NT2/D1 (cell line): ENCODE data around the gene CYSTM1.

Source experiments
- DNase-seq: peaks from one replicate; pipeline ENCODE4 v3.0.0-alpha.2; 2011; ENCODE audit warnings: low read depth, low spot score
- H3K27me3 ChIP-seq: 2 replicates; pipeline ENCODE4 v1.6.0; 2011; ENCODE audit warnings: mild to moderate bottlenecking; ENCODE audit not compliant: insufficient read length, insufficient read depth
- H3K36me3 ChIP-seq: 2 replicates; pipeline ENCODE4 v1.6.1; 2011; ENCODE audit warnings: mild to moderate bottlenecking, low read length, mixed read lengths; ENCODE audit not compliant: insufficient read depth, insufficient read length
- H3K4me1 ChIP-seq: 2 replicates; pipeline ENCODE4 v1.5.1; 2011; ENCODE audit not compliant: insufficient read depth, insufficient read length
- H3K4me3 ChIP-seq: 2 replicates; pipeline ENCODE4 v1.5.1; 2011; ENCODE audit warnings: low read depth; ENCODE audit not compliant: insufficient read length
- H3K9ac ChIP-seq: 2 replicates; pipeline ENCODE4 v1.6.0; 2011; ENCODE audit warnings: low read depth; ENCODE audit not compliant: insufficient read length
- H3K9me3 ChIP-seq: 2 replicates; pipeline ENCODE4 v1.5.1; 2011; ENCODE audit warnings: mild to moderate bottlenecking, low read length; ENCODE audit not compliant: insufficient read depth
- SUZ12 ChIP-seq: IDR thresholded peaks from 2 replicates; pipeline ENCODE4 v1.6.1; 2011; ENCODE audit not compliant: insufficient read length, insufficient read depth; ENCODE audit errors: extremely low read depth
- YY1 ChIP-seq: IDR thresholded peaks from 2 replicates; pipeline ENCODE4 v1.6.1; 2011; ENCODE audit not compliant: insufficient read length, insufficient read depth
- ZNF274 ChIP-seq: IDR thresholded peaks from 2 replicates; pipeline ENCODE4 v1.6.1; 2011; ENCODE audit warnings: mild to moderate bottlenecking, low read depth, low read length

CYSTM1 gene

GRCh38 chr5:140261403-140262171, 86.6 kb downstream of the CYSTM1 start:
- Histone ChIP-seq H3K4me3 (no peak overlapping the region), H3K4me1 (peaks cover 4% of the 10 kb centered on the region), H3K9ac (no peak overlapping the region), H3K36me3 (peaks cover 23% of the 10 kb centered on the region), H3K27me3 (no peaks in the 10 kb centered on the region), H3K9me3 (no peaks in the 10 kb centered on the region)
- no peak for DNase-seq
- TF ChIP-seq YY1, result no peak
- no peak for TF ChIP-seq ZNF274
- TF ChIP-seq SUZ12, result no peak

GRCh38 chr5:140262221-140262620, 87.2 kb downstream of the CYSTM1 start:
- peaks cover 4% of the 10 kb centered on the region for H3K4me1 ChIP-seq
- TF ChIP-seq ZNF274 (no peak), YY1 (no peak), SUZ12 (no peak)
- no peak overlapping the region for H3K4me3 ChIP-seq

GRCh38 chr5:140262839-140263238, 87.9 kb downstream of the CYSTM1 start:
- Histone ChIP-seq H3K36me3 (peaks cover 19% of the 10 kb centered on the region), H3K4me3 (no peak overlapping the region), H3K9ac (no peak overlapping the region), H3K9me3 (no peaks in the 10 kb centered on the region), H3K27me3 (no peaks in the 10 kb centered on the region), H3K4me1 (peaks cover 7% of the 10 kb centered on the region)
- TF ChIP-seq YY1 (no peak), ZNF274 (no peak)
- no peak for DNase-seq

More at GRCh38 chr5:140262221-140262620, 87.2 kb downstream of the CYSTM1 start:
- DNase-seq, result no peak
- Histone ChIP-seq H3K27me3 (no peaks in the 10 kb centered on the region), H3K36me3 (peaks cover 23% of the 10 kb centered on the region), H3K9ac (no peak overlapping the region), H3K9me3 (no peaks in the 10 kb centered on the region)

- peaks cover 7% of the 10 kb centered on the region for H3K4me1 ChIP-seq
- TF ChIP-seq ZNF274, result no peak
- no peak for TF ChIP-seq YY1
- TF ChIP-seq SUZ12, result no peak
- peaks cover 10% of the 10 kb centered on the region for H3K36me3 ChIP-seq
- no peak overlapping the region for H3K4me3 ChIP-seq
- DNase-seq, result no peak
- H3K27me3 ChIP-seq, result no peaks in the 10 kb centered on the region
- no peak overlapping the region for H3K9ac ChIP-seq
- H3K9me3 ChIP-seq, result no peaks in the 10 kb centered on the region
Measured at GRCh38 chr5:140265845-140266244, 90.9 kb downstream of the CYSTM1 start.

- TF ChIP-seq ZNF274 (no peak), SUZ12 (no peak), YY1 (no peak)
- H3K4me1 ChIP-seq, result peaks cover 5% of the 10 kb centered on the region
- H3K4me3 ChIP-seq, result no peak overlapping the region
- H3K27me3 ChIP-seq, result no peaks in the 10 kb centered on the region
- no peak for DNase-seq
- H3K9ac ChIP-seq, result no peak overlapping the region
- no peaks in the 10 kb centered on the region for H3K9me3 ChIP-seq
- peaks cover 10% of the 10 kb centered on the region for H3K36me3 ChIP-seq
Measured at GRCh38 chr5:140266471-140267200, 91.6 kb downstream of the CYSTM1 start.

- H3K9ac ChIP-seq, result no peak overlapping the region
- DNase-seq, result no peak
- TF ChIP-seq ZNF274 (no peak), SUZ12 (no peak), YY1 (no peak)
Measured at GRCh38 chr5:140267201-140267540, 92.2 kb downstream of the CYSTM1 start.

GRCh38 chr5:140267559-140268018, 92.6 kb downstream of the CYSTM1 start:
- TF ChIP-seq SUZ12 (no peak), YY1 (no peak), ZNF274 (no peak)
- Histone ChIP-seq H3K9ac (no peak overlapping the region), H3K27me3 (no peaks in the 10 kb centered on the region), H3K4me3 (no peak overlapping the region), H3K9me3 (no peaks in the 10 kb centered on the region), H3K36me3 (peaks cover 7% of the 10 kb centered on the region), H3K4me1 (peaks cover 3% of the 10 kb centered on the region)
- no peak for DNase-seq

More at GRCh38 chr5:140267201-140267540, 92.2 kb downstream of the CYSTM1 start:
- Histone ChIP-seq H3K9me3 (no peaks in the 10 kb centered on the region), H3K36me3 (peaks cover 9% of the 10 kb centered on the region), H3K4me1 (peaks cover 3% of the 10 kb centered on the region), H3K27me3 (no peaks in the 10 kb centered on the region), H3K4me3 (no peak overlapping the region)
